GM19025 (cell line): ENCODE measurements around the gene NHERF2.

Experiments
- ATAC-seq: cut with Tn5 transposase; IDR thresholded peaks from one replicate; pipeline ENCODE4 v1.9.1; 2021; ENCODE audit warnings: mild to moderate bottlenecking, low read depth, moderate library complexity; ENCODE audit not compliant: unreplicated experiment

The NHERF2 gene

GRCh38 chr16:2026461-2027023 lies at the start of gene NHERF2:
Gene NHERF2 (plus strand): TSS chr16:2026902. CDS start chr16:2027006, 104 bp downstream.
- no peak for ATAC-seq

- no peak for ATAC-seq
Observed at GRCh38 chr16:1976951-1977874, 49.5 kb upstream of the NHERF2 start.

- ATAC-seq: no peak
Observed at GRCh38 chr16:1977875-1978268, 48.8 kb upstream of the NHERF2 start.

- no peak for ATAC-seq
Observed at GRCh38 chr16:1978476-1979120, 48.1 kb upstream of the NHERF2 start.

GRCh38 chr16:1979271-1980029 lies 47.3 kb upstream of the NHERF2 start:
- ATAC-seq: no peak

- ATAC-seq: no peak
Observed at GRCh38 chr16:1980030-1980769, 46.5 kb upstream of the NHERF2 start.

- no peak for ATAC-seq
Observed at GRCh38 chr16:1980770-1981087, 46.0 kb upstream of the NHERF2 start.

- ATAC-seq: no peak
Observed at GRCh38 chr16:1981398-1981836, 45.3 kb upstream of the NHERF2 start, which contains the start of gene NOXO1. Gene NOXO1 (minus strand): TSS chr16:1981469. CDS start chr16:1981179, 290 bp downstream.

- ATAC-seq: no peak
Observed at GRCh38 chr16:1982013-1982433, 44.7 kb upstream of the NHERF2 start.

- no peak for ATAC-seq
Observed at GRCh38 chr16:1982991-1983543, 43.6 kb upstream of the NHERF2 start.

- peak; percentile 78 for ATAC-seq
Observed at GRCh38 chr16:1983544-1984346, 43.0 kb upstream of the NHERF2 start, which contains the start of gene GFER. Gene GFER (plus strand): TSS chr16:1984193. CDS start chr16:1984219, 26 bp downstream.

- ATAC-seq: peak; percentile 9
Observed at GRCh38 chr16:1984347-1985225, 42.1 kb upstream of the NHERF2 start.

- ATAC-seq: no peak
Observed at GRCh38 chr16:1985466-1986150, 41.1 kb upstream of the NHERF2 start.

GRCh38 chr16:1987198-1987597 lies 39.5 kb upstream of the NHERF2 start:
- no peak for ATAC-seq

- no peak for ATAC-seq
Observed at GRCh38 chr16:1989209-1990100, 37.2 kb upstream of the NHERF2 start, which contains the start of gene SYNGR3. Gene SYNGR3 (plus strand): TSS chr16:1989970. CDS start chr16:1990103, 133 bp downstream.

- no peak for ATAC-seq
Observed at GRCh38 chr16:1990101-1990350, 36.7 kb upstream of the NHERF2 start.
